HG03060 (cell line): Measurements from ENCODE around the gene CNRIP1.
"Not testable (repeated sequence)": the region's sequence is repeated elsewhere in the genome, so short reads cannot be mapped to it uniquely, and the experiment has no call there.

Experiments used
- ATAC-seq: cut with Tn5 transposase; IDR thresholded peaks from one replicate; pipeline ENCODE4 v1.9.1; 2021; ENCODE audit warnings: low read depth, moderate number of reproducible peaks; ENCODE audit not compliant: unreplicated experiment

CNRIP1 gene, protein sequence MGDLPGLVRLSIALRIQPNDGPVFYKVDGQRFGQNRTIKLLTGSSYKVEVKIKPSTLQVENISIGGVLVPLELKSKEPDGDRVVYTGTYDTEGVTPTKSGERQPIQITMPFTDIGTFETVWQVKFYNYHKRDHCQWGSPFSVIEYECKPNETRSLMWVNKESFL

GRCh38 chr2:68319398-68320117 is at the start of gene CNRIP1:
Gene CNRIP1, minus strand, starts transcription at chr2:68319949. Its CDS starts 549 bp downstream, at chr2:68319400.
- ATAC-seq, result no peak

- no peak for ATAC-seq
Observed at GRCh38 chr2:68369337-68369734, 49.6 kb upstream of the CNRIP1 start.

- no peak for ATAC-seq
Observed at GRCh38 chr2:68368654-68369336, 49.0 kb upstream of the CNRIP1 start.

DNA sequence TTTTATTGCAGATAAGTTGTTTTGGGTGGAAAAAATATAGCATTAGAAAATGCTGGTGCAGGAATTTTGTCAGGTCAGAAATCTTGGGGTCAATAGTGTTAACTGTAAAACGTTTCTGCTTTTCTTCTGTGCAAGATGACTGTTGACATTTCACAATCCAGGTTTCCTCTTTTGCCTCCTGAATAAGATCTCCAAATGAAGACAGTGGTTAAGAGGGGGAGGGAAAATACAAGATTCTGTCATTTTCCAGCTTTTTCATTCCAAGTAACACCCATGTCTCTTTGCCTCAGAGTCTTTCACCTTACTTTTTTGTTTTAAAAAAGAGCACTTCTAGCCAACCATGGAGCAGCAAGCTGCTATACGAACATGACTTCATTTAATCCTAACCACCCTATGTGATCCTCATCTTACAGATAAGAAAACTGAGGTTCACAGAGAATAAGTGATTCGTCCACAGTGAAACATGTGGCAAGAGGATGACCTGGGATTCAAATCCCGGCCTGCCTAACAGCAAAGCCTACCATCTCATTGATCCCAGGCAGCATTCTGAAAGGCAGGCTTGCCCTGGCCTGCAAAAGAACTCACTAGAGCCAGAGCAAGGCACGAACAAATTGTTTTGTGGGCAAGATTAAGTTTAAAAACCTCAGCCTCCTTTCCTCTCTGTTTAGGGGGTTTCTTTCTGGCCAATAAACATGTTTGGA is 48.4 kb upstream of the CNRIP1 start:
- ATAC-seq, result no peak

GRCh38 chr2:68366083-68366560 is 46.4 kb upstream of the CNRIP1 start:
- ATAC-seq, result peak; percentile 36

DNA sequence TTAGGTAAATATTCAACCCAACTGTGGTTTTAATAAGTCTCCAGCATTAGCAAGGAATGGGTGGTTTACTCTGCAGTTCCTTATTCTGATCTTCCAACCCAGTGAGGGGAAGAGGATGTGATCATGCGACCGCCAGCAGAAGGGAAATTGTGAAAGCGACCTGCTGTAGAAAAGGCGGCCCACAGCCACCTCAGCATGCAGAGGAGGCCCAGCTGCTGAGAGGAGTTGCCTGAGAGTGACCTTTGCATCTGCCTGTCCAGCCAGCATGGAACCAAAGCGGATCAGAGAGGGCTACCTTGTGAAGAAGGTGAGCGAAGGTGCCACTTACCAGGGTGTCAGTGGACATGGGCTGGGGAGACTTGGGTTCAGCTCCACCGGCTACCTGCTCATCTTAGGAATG is 45.3 kb upstream of the CNRIP1 start, which contains the start of gene PLEK:
Gene PLEK (plus strand): TSS at position 196 of the 400 bp plus-strand sequence. CDS start 70 bp downstream, at position 266.
- peak; percentile 28 for ATAC-seq

GRCh38 chr2:68363721-68364120 is 44.0 kb upstream of the CNRIP1 start:
- no peak for ATAC-seq

DNA sequence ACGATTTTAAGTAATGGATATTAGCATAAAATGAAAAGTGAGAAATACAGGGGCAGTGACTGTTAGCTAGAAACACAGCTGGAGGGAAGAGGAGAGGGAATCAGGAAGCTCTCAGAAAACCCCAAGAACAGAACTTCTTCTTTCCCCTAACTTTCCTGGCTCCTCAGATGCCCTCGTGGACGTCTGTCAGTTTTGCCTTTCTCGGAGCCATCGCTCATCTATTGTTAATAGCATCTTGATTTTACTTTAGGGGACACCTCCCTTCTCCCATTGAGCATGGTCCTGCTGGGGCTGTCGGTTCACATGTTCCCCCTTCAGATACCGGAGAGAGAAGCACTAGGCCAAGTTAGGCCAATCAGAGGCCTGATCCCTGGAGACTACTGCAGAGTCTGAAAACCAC is 43.0 kb upstream of the CNRIP1 start:
- ATAC-seq, result no peak

- ATAC-seq, result no peak
Observed at GRCh38 chr2:68362069-68362468, 42.3 kb upstream of the CNRIP1 start.

- no peak for ATAC-seq
Observed at GRCh38 chr2:68359889-68360288, 40.1 kb upstream of the CNRIP1 start.

DNA sequence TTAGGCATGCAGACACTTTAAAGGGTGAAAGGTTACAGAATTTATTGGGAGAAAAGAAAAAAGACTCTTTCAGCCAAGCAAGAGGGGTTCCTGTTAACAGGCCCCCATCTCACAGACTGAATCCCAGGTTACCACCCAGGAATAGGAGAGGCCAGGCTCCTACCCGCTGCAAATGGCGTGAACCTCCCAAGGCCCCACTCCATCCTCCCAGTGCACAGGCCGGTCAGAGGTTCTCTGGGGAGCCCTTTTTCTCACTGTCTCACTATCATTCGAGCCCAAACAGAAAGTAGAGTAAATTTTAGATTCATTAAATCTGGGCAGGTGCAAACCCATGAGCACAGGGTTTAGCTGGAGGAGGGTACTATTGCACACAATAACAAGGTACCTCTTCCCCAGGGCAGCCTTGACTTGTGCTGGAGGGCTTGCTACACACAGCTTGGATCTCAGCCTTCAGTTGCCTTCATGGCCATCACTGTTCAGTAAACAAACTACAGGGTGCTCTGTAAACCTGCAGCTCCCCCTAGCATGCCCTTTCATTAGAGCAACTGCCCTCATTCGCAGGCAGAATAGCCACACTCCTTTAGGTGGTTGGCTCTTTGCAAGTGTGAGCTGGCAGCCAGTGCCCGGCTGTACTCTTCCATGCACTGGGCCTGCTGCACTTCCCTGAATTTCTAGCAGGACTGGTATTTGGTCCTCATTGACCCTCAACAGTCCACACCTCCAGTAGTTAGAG is 38.0 kb upstream of the CNRIP1 start:
- peak; percentile 56 for ATAC-seq

DNA sequence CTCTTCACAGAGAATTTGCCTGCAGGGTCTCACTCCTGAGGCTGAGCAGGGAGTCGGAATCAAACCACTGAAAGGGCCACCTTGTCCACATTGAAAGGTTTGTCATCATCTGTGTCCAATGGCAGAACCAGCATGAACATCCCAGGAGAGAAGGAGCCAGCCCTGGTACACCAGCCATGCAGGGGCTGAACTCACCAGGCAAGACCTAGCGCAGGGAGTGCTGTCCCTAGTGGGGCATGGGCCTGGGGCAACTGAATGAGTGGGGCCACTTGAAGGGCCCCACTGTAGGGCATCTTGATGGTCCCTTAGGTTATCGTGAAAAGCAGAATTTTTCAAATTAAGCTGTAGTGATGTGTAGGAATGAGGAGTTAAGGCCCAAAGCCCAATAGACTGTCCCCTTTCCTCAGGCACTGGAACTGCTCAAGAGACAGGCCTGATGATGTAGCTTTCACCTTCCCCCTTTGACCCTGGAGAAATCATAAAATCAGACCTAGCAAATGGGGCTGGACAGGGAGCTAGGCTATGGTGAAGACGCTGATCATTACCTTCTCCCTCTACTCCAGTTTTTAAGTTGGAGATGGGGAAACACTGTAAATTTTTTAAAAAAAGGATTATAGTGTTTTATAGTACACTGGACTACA is 37.0 kb upstream of the CNRIP1 start:
- ATAC-seq, result no peak

DNA sequence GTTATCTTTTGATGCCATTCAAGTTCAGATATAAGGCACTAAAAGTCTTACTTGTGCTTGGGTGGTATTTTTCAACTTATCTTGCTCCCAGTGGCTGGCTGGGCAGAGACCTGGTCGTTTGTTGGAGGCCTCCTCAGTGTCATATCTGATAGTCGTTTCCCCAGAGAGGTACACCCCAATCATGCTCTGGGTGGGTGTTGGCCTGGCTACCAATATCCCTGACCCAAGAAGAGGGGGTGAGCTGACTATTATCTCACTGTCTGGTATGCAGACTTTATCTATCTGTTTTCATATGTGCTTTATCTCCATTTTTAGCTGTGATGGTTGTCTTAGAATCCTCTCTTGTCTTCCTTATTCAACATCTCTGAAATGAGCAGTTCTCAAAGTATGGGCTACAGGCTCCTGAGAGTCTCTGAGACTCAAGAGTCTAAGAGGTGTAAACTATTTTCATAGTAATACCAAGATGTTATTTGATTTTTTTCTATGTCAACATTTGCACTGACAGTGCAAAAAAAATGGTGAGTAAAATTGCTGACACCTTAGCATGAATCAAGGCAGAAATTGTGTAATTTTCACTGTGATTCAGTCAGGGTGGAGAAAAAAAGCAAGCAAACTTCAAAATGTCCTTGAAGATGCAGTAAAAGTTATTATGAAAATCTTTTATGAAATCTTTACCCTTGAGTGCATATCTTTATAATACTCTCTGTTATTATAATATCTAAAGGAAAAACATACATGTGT is 33.1 kb upstream of the CNRIP1 start:
- no peak for ATAC-seq

- ATAC-seq, result no peak
Observed at GRCh38 chr2:68351997-68352396, 32.2 kb upstream of the CNRIP1 start.

DNA sequence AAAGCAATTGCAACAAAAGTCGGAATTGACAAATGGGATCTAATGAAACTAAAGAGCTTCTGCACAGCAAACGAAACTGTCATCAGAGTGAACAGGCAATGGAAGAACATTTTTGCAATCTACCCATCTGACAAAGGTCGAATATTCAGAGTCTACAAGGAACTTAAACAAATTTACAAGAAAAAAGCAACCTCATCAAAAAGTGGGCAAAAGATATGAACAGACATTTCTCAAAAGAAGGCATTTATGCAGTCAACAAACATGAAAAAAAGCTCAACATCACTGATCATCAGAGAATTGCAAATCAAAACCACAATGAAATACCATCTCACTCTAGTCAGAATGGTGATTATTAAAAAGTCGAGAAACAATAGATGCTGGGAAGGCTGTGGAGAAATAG is 29.3 kb upstream of the CNRIP1 start:
- not testable (repeated sequence) for ATAC-seq

DNA sequence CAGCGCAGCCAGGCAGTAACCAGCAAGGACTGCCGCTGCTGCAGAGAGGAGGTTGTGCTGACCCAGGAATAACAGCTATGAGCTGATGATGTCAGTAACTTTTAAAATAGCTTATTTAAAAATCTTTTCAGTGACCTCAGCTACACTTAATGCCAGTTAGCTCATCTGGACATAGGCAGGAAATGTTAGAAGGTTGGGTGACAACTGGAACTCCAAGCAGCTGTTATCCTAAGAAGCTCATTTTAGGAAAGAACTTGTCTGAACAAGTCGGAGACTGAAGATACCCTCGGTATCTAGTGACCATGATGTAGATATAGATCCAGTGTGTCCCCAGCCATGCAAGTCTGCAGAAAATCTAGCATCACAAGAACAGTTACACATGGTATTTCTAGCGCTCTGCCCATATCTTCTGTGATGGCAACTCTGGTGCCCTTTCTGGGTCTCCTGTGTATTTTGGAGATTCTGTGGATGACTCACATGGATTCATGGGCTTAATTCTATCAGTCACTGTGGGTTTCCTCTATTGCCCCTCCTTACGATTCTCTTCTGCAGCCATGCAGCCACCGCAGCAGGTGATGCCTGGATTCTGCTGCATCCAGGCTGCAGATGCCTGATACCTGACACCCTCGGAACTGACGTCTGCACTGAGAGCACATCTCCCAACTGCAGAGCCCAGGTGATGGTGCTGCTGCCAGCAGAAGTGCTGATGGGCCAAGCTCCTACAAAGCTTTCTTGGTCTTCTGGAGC is 25.6 kb upstream of the CNRIP1 start:
- no peak for ATAC-seq

- ATAC-seq, result no peak
Observed at GRCh38 chr2:68344031-68344430, 24.3 kb upstream of the CNRIP1 start.

GRCh38 chr2:68342470-68342869 is 22.7 kb upstream of the CNRIP1 start:
- ATAC-seq, result no peak
